ENCODE results near the gene AHNAK2. TPM values are rescaled to one million over a fixed set of nuclear protein-coding genes. Genes with fewer than 3 reads are reported as not detected.

AHNAK2 gene
- total RNA-seq, 1 donor from 2014 or later, result 13.7 TPM

GRCh38 chr14:104939666-104940410 lies 38.3 kb downstream of the AHNAK2 start:
- no peaks in the 10 kb centered on the region for H3K9me3 ChIP-seq
- no peaks in the 10 kb centered on the region for H3K4me1 ChIP-seq
- intact Hi-C loops (cut with DNase I), result no loop called here
- no peaks in the 10 kb centered on the region for H3K36me3 ChIP-seq
- no peak overlapping the region for H3K4me3 ChIP-seq
- no peak overlapping the region for H3K27ac ChIP-seq
- TF ChIP-seq, protein P1, sequence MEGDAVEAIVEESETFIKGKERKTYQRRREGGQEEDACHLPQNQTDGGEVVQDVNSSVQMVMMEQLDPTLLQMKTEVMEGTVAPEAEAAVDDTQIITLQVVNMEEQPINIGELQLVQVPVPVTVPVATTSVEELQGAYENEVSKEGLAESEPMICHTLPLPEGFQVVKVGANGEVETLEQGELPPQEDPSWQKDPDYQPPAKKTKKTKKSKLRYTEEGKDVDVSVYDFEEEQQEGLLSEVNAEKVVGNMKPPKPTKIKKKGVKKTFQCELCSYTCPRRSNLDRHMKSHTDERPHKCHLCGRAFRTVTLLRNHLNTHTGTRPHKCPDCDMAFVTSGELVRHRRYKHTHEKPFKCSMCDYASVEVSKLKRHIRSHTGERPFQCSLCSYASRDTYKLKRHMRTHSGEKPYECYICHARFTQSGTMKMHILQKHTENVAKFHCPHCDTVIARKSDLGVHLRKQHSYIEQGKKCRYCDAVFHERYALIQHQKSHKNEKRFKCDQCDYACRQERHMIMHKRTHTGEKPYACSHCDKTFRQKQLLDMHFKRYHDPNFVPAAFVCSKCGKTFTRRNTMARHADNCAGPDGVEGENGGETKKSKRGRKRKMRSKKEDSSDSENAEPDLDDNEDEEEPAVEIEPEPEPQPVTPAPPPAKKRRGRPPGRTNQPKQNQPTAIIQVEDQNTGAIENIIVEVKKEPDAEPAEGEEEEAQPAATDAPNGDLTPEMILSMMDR (IDR thresholded peaks at IDR 0.05), result no peak
- peak; percentile 37 for ATAC-seq
- DNase-seq, result peak; percentile 59
- H3K27me3 ChIP-seq, result no peaks in the 10 kb centered on the region

GRCh38 chr14:104938960-104939359 lies 39.2 kb downstream of the AHNAK2 start:
- DNase-seq (no peak), ATAC-seq (no peak)
- Histone ChIP-seq H3K4me3 (no peak overlapping the region), H3K9me3 (no peaks in the 10 kb centered on the region), H3K4me1 (no peaks in the 10 kb centered on the region), H3K27ac (no peak overlapping the region), H3K27me3 (no peaks in the 10 kb centered on the region), H3K36me3 (no peaks in the 10 kb centered on the region)
- TF ChIP-seq, protein P1 (IDR thresholded peaks at IDR 0.05), result no peak
- intact Hi-C loops (cut with DNase I), result no loop called here

- Histone ChIP-seq H3K4me1 (no peaks in the 10 kb centered on the region), H3K36me3 (no peaks in the 10 kb centered on the region), H3K27ac (no peak overlapping the region), H3K4me3 (no peak overlapping the region), H3K27me3 (no peaks in the 10 kb centered on the region), H3K9me3 (no peaks in the 10 kb centered on the region)
- intact Hi-C loops (cut with DNase I), result no loop called here
- TF ChIP-seq, protein P1 (IDR thresholded peaks at IDR 0.05), result no peak
- DNase-seq, result no peak
- no peak for ATAC-seq
Measured at GRCh38 chr14:104938436-104938835, 39.7 kb downstream of the AHNAK2 start.

- TF ChIP-seq, protein P1 (IDR thresholded peaks at IDR 0.05), result no peak
- Histone ChIP-seq H3K27me3 (no peaks in the 10 kb centered on the region), H3K9me3 (no peaks in the 10 kb centered on the region), H3K4me3 (no peak overlapping the region), H3K4me1 (no peaks in the 10 kb centered on the region), H3K36me3 (no peaks in the 10 kb centered on the region), H3K27ac (no peak overlapping the region)
- no peak for DNase-seq
- no peak for ATAC-seq
- intact Hi-C loops (cut with DNase I), result no loop called here
Measured at GRCh38 chr14:104937694-104938365, 40.3 kb downstream of the AHNAK2 start.

- ATAC-seq, result no peak
- Histone ChIP-seq H3K27ac (no peak overlapping the region), H3K27me3 (no peaks in the 10 kb centered on the region), H3K9me3 (no peaks in the 10 kb centered on the region), H3K36me3 (no peaks in the 10 kb centered on the region), H3K4me1 (no peaks in the 10 kb centered on the region), H3K4me3 (no peak overlapping the region)
- intact Hi-C loops (cut with DNase I), result no loop called here
- TF ChIP-seq, protein P1 (IDR thresholded peaks at IDR 0.05), result no peak
- no peak for DNase-seq
Measured at GRCh38 chr14:104937161-104937560, 41.0 kb downstream of the AHNAK2 start.
